Measurements from ENCODE around the gene TNFAIP3. TPM values are rescaled to one million over a fixed set of nuclear protein-coding genes. Genes with fewer than 3 reads are reported as not detected.
A peak's percentile ranks its signal among the peaks of the same experiment; 100 is the strongest.

The TNFAIP3 gene
- 100 to 1,000 TPM; 214 to 222 TPM for total RNA-seq

DNA sequence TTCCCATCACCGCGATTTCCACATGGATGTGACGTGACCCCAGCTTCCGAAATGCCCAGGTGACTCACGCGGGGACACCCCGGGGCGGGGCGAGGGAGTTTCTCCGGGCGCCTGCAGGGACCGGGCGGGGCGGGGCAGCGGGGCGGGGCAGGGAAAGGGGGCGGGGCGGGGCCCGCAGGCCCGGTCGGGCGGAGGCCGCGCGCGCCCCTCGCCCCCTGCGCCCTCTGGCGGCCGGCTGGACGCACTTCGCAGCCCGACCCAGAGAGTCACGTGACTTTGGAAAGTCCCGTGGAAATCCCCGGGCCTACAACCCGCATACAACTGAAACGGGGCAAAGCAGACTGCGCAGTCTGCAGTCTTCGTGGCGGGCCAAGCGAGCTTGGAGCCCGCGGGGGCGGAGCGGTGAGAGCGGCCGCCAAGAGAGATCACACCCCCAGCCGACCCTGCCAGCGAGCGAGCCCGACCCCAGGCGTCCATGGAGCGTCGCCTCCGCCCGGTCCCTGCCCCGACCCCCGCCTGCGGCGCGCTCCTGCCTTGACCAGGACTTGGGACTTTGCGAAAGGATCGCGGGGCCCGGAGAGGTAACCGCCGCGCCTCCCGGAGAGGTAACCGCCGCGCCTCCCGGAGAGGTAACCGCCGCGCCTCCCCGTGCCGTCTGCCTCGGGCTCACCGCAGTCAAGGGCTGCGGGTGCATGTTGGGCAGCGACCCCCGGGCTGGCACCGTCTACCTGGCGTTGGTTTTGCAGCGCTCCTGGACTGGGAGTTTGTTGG lies at the start of gene TNFAIP3:
Gene TNFAIP3, plus strand, starts transcription at position 346 of the 771 bp plus-strand sequence. CDS start 3,969 bp downstream, outside the sequence.
- Mint-ChIP-seq H3K4me3 (peak within 1 kb of the TSS; percentile 100), H3K4me1 (peaks cover 40% of the 10 kb centered on the region), H3K27me3 (no peaks in the 10 kb centered on the region)

DNA sequence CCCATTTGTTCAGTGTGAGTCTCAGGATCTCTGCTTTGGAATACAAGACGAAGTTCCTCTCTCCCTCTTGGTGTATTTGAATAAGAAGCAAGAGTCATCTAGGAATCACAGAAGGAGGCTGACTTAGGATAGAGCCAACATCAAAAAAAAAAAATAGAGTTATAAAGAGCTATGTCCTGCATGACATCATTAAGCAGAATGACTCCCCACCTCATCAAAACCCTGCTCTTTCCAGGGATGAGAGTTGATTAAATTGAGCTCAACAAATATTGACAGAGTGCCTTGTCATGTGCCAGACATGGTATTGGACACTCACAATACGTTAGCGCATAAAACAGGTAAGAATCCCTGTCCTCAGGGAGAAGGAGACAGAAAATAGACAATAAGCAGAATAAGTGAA lies 48.6 kb upstream of the TNFAIP3 start:
- no peak for DNase-seq
- peaks cover 8% of the 10 kb centered on the region for H3K9me3 Mint-ChIP-seq
- no peak overlapping the region for H3K4me3 Mint-ChIP-seq
- H3K4me1 Mint-ChIP-seq, result peaks cover 73% of the 10 kb centered on the region
- no peaks in the 10 kb centered on the region for H3K27me3 Mint-ChIP-seq
- H3K36me3 Mint-ChIP-seq, result peaks cover 27% of the 10 kb centered on the region
- H3K27ac Mint-ChIP-seq, result peak overlapping the region; percentile 86

More for the DNA sequence above, at the start of gene TNFAIP3:
- H3K27ac Mint-ChIP-seq, result peak within 1 kb of the TSS; percentile 98
- DNase-seq, result peak; percentile 96
- H3K36me3 Mint-ChIP-seq, result peaks cover 63% of the 10 kb centered on the region
- H3K9me3 Mint-ChIP-seq, result peaks cover 3% of the 10 kb centered on the region

DNA sequence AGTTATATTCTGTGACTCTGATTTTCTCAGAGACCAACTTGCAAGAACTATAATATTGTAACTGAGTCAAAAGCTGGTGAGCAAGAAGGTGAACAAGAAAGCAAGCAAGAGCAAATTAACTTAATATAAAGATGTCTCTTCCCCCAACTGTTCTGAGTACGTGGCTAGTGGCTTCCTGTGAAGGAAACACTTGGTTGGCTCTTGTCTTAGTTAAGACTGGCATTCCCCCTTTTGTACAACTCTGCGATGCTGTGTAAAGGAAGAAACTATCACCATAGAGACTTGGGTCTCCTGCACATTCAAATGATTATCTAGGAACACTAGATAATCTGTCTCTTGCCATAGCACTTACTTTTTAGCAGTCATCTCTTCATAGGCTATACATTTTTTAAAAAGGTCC lies 47.3 kb upstream of the TNFAIP3 start:
- Mint-ChIP-seq H3K36me3 (peaks cover 26% of the 10 kb centered on the region), H3K27me3 (no peaks in the 10 kb centered on the region), H3K4me3 (peak overlapping the region; percentile 32), H3K9me3 (peaks cover 2% of the 10 kb centered on the region), H3K4me1 (peaks cover 79% of the 10 kb centered on the region), H3K27ac (peak overlapping the region; percentile 86)
- no peak for DNase-seq

DNA sequence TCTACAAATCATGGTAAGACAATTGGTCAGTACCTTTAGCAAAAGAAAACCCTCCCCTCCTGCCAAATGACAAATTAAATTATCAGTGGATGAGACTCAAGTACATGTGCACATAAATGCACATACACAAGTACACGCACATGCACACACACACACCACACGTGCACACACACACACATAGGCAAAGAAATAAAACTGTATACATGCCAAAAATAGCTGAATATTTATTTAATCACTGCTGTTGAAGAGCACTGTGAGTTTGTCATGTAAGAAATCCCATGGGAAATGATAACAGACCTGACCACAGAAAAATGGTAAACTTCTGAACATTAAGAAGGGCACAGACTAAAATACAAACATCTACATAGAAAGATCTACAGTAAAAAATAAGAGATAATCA lies 46.6 kb upstream of the TNFAIP3 start:
- Mint-ChIP-seq H3K9me3 (peaks cover 2% of the 10 kb centered on the region), H3K36me3 (peaks cover 26% of the 10 kb centered on the region), H3K27me3 (no peaks in the 10 kb centered on the region), H3K4me3 (no peak overlapping the region), H3K27ac (peak overlapping the region; percentile 86), H3K4me1 (peaks cover 82% of the 10 kb centered on the region)
- DNase-seq, result no peak

DNA sequence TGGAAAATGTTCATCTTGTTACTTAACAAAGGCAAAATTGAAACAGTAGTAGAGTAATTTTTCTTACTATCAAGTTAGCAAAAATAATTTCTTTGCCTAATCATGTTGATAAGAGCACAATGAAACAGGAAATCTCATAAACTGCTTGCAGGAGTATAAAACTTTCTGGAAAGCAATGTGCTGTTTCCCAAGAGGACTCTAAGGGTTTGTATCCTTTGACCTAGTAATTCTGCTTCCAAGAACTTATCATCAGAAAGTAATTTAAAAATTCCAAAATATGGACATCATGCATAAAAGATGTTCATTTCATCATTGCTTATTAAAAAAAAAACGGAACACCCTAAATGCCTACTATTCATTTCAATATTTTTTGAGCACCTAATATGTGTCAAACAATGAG lies 46.1 kb upstream of the TNFAIP3 start:
- H3K4me3 Mint-ChIP-seq, result no peak overlapping the region
- DNase-seq, result no peak
- peak overlapping the region; percentile 86 for H3K27ac Mint-ChIP-seq
- H3K36me3 Mint-ChIP-seq, result peaks cover 25% of the 10 kb centered on the region
- H3K9me3 Mint-ChIP-seq, result peaks cover 2% of the 10 kb centered on the region
- H3K4me1 Mint-ChIP-seq, result peaks cover 78% of the 10 kb centered on the region
- H3K27me3 Mint-ChIP-seq, result no peaks in the 10 kb centered on the region

DNA sequence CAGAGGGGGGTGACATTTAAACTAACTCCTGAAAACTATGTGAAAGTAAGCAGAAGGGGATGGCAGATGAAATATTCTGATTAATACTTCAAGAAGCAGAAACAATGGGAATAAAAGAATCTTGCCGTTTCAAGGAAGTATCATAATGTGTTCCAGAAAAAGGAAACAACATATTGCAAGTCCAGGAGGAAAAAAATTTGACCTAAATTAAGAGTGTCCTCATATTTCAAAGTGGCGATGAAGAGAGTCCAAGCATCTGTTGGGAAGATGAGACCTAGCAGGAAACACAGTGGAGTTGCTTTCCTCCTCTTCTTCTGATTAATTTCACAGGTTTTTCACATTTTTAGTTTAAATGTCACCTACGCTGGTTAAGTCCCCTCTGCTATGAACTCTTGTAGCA lies 45.6 kb upstream of the TNFAIP3 start:
- DNase-seq, result no peak
- H3K9me3 Mint-ChIP-seq, result peaks cover 4% of the 10 kb centered on the region
- no peak overlapping the region for H3K4me3 Mint-ChIP-seq
- peaks cover 30% of the 10 kb centered on the region for H3K36me3 Mint-ChIP-seq
- no peaks in the 10 kb centered on the region for H3K27me3 Mint-ChIP-seq
- peak overlapping the region; percentile 65 for H3K27ac Mint-ChIP-seq
- H3K4me1 Mint-ChIP-seq, result peaks cover 76% of the 10 kb centered on the region

DNA sequence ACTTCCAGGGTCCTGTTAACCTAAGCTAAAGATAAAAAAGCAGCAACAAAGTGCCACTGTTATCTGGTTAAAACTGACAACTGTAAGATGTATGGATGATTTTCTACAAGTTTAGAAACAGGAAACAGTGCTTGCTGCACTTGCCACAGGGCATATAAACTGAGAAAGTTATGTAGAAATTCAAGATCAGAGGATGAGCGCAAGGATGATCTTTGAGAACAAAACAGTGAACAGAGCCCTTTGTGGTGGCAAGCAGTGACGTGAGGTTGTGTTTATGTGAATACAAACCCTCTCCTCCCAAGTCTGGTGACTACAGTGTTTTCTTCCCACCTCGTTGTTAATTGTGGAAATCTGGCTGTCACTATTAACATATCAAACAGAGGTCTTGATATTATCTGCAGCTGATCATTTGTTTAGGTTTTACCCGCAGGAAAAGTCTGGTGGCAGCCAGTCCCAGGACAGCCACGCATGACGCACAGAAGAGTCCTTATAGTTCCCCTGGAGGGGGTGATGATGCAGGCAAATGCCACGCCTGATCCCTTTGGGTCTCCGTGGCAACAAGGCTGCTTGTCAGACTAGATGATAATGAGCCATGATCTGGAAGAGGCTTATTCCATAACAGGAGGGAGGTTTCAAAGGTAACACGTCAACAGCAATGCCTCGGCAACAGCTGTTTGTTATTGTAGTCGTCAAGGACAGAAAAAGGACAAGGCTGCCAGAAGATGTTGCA lies 43.1 kb upstream of the TNFAIP3 start:
- peak; percentile 78 for DNase-seq
- Mint-ChIP-seq H3K27ac (peak overlapping the region; percentile 95), H3K4me1 (peaks cover 78% of the 10 kb centered on the region)

DNA sequence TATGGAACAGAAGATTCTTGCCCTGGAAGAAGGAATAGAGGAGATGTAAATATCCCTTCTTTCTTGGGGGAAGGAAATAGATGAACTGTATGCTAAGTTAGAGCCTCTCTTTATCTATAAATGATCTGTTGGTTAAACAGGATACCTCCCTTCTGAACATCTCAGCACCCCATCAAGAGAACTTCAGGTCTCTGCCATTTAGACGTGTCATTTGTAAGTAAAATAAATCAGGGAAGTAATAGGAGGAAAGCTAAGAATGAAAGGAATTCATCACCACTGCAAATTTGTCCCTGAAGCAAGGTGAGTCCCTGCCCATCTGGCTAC lies 42.5 kb upstream of the TNFAIP3 start:
- peak overlapping the region; percentile 72 for H3K4me3 Mint-ChIP-seq
- no peak for DNase-seq
- H3K4me1 Mint-ChIP-seq, result peaks cover 79% of the 10 kb centered on the region
- H3K27me3 Mint-ChIP-seq, result no peaks in the 10 kb centered on the region
- H3K9me3 Mint-ChIP-seq, result peaks cover 2% of the 10 kb centered on the region
- peak overlapping the region; percentile 95 for H3K27ac Mint-ChIP-seq
- H3K36me3 Mint-ChIP-seq, result peaks cover 25% of the 10 kb centered on the region

More for the DNA sequence above, 43.1 kb upstream of the TNFAIP3 start:
- H3K4me3 Mint-ChIP-seq, result peak overlapping the region; percentile 72
- H3K27me3 Mint-ChIP-seq, result no peaks in the 10 kb centered on the region
- H3K9me3 Mint-ChIP-seq, result peaks cover 2% of the 10 kb centered on the region
- peaks cover 25% of the 10 kb centered on the region for H3K36me3 Mint-ChIP-seq

DNA sequence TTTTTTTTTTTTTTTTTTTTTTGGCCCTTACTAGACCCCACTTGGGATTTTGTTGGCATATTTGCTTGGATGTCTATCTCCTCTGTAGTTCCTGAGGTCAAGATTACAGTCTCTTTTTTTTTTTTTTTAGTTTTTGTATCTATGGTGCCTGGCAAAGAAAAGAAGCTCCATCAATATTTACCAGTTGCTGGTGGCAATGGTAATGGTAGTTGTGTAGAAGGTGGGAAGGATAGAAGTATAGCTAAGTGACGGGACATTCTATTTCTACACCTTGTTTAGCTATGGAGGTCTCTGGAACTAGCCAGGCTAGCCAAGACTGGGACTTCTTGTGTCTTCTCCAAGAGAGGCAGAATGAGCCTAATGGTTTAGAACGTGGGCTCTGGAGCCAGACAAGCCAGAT lies 42.2 kb upstream of the TNFAIP3 start:
- peak overlapping the region; percentile 95 for H3K27ac Mint-ChIP-seq
- DNase-seq, result no peak
- peak overlapping the region; percentile 44 for H3K4me3 Mint-ChIP-seq
- peaks cover 28% of the 10 kb centered on the region for H3K36me3 Mint-ChIP-seq
- H3K9me3 Mint-ChIP-seq, result peaks cover 4% of the 10 kb centered on the region
- no peaks in the 10 kb centered on the region for H3K27me3 Mint-ChIP-seq
- H3K4me1 Mint-ChIP-seq, result peaks cover 79% of the 10 kb centered on the region

DNA sequence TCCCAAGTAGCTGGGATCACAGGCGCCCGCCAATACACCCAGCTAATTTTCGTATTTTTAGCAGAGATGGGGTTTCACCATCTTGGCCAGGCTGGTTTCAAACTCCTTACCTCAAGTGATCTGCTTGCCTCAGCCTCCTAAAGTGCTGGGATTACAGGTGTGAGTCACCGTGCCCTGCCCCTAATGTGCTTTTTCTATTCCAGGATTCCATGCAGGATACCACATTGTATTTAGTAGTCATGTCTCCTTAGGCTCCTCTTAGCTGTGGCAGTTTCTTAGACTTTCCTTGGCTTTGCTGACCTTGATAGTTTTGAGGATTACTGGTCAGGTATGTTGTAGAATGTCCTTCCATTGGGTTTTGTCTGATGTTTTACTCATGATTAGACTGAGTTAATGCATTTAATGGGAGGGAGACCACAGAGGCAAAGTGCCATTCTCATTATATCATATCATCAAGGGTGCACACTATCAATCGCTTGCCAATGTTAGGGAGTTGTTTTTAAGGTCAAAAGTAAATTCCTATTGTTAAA lies 39.6 kb upstream of the TNFAIP3 start:
- H3K27ac Mint-ChIP-seq, result peak overlapping the region; percentile 95
- peak overlapping the region; percentile 36 for H3K4me3 Mint-ChIP-seq

DNA sequence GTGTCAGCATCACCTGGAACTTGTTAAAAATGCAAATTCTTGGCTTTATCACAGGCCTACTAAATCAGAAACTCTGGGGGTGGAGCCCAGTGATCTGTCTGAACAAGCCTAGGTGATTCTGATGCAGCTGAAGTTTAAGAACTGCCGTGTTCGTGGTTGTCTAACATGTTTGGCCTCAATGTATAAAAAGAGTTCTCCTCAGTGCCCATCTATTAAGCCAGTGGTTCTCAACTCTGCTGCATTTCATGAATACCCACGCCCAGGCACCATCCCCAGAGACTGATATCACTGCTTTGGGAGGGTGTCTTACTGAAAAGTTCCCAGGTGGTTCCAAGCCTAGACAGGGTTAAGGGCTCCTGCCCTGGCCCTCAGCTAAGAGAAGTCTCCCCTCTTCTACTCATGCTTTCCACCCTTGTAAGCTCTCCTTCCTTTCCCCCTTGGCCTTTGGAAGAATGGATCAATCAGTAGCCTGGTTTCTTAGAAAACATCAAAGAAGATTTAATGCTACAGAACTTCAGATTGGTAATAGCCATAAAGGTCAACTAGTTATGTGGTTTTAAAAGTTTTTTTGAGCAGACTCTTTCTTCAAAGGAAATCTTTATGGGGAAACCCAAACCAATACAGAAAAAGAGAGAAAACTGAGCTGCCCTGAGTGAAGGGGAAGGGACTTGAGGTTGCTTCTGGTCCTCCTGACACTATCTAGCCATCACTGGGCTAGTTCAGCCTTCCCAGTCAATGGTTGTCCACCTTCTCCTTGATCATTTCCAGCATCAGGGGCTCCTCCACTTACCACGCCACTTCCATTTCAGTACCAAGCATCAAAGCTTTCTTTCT lies 38.9 kb upstream of the TNFAIP3 start:
- DNase-seq, result peak; percentile 63
- Mint-ChIP-seq H3K36me3 (peaks cover 15% of the 10 kb centered on the region), H3K27ac (peak overlapping the region; percentile 95), H3K4me3 (peak overlapping the region; percentile 49), H3K4me1 (peaks cover 74% of the 10 kb centered on the region), H3K27me3 (no peaks in the 10 kb centered on the region), H3K9me3 (peaks cover 11% of the 10 kb centered on the region)

More for the DNA sequence above, 39.6 kb upstream of the TNFAIP3 start:
- Mint-ChIP-seq H3K4me1 (peaks cover 78% of the 10 kb centered on the region), H3K27me3 (no peaks in the 10 kb centered on the region), H3K36me3 (peaks cover 17% of the 10 kb centered on the region), H3K9me3 (peaks cover 9% of the 10 kb centered on the region)
- DNase-seq, result no peak

DNA sequence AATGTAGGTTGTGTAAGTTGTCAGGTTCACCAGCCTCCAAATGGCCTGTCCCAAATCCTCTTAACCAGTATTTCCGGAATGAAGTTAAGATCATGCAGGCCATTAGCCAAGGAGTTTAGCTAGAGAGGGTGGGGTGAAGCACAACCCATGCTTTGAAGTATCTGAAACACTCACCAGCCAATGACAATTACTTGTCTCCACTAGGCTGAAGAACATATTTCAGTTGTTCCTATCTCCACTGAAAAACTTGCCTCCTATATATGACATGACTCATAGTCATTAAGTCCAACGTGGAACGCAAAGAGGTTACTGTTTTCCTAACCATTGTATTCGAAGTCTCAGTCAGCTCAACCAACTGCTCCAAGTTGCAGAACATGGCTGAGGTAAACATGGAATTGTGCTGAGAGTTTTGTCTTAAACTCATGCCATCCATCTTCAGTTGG lies 37.4 kb upstream of the TNFAIP3 start:
- DNase-seq, result no peak
- Mint-ChIP-seq H3K27me3 (no peaks in the 10 kb centered on the region), H3K36me3 (peaks cover 17% of the 10 kb centered on the region), H3K4me3 (peak overlapping the region; percentile 47), H3K4me1 (peaks cover 60% of the 10 kb centered on the region), H3K9me3 (peaks cover 16% of the 10 kb centered on the region), H3K27ac (peak overlapping the region; percentile 95)

DNA sequence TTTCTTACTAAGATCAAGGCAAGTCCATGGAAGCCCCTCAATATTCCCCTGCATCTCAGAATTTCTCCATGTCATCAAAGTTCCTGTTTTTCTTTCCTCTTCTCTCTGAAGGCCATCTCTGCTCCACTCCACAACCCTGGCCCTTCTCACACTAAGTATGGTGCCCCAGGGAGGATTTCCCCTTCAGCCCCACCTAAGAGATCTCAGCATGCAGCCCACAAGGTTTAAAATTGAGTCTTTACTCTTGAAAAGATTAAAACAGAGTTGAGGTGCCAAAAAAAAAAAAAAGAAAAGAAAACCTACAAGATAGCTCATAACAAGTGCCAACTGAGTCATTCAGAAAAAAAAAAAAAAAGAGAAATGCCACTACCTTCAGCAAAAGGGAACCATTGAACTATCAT lies 36.5 kb upstream of the TNFAIP3 start:
- Mint-ChIP-seq H3K4me3 (peak overlapping the region; percentile 63), H3K4me1 (peaks cover 54% of the 10 kb centered on the region), H3K27ac (peak overlapping the region; percentile 94), H3K27me3 (no peaks in the 10 kb centered on the region), H3K36me3 (peaks cover 17% of the 10 kb centered on the region), H3K9me3 (peaks cover 16% of the 10 kb centered on the region)
- no peak for DNase-seq

DNA sequence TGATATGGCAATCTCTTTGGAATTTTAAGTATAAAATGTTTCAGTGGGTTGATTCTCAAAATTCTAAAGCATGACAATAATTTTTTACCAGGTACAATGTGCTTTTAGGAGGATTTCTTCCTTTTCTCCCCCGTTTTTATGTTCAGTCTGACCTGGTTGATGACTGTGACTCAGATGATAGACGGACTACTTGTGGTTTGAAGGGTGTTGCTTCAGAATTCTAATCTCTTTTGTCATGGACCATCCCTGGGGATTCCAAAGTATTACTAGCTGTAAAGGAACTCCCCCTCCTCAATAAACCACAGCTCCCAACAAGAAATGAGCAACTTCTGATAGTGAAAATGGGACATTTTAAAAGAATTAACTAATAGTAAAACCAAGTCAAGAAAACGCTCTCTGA lies 34.9 kb upstream of the TNFAIP3 start:
- Mint-ChIP-seq H3K4me3 (no peak overlapping the region), H3K9me3 (peaks cover 14% of the 10 kb centered on the region), H3K36me3 (peaks cover 11% of the 10 kb centered on the region), H3K4me1 (peaks cover 48% of the 10 kb centered on the region), H3K27me3 (no peaks in the 10 kb centered on the region), H3K27ac (no peak overlapping the region)
- DNase-seq, result no peak
